HCT116 (cell line): Measurements from ENCODE around the gene GSTM4. TPM values are rescaled to one million over a fixed set of nuclear protein-coding genes. Genes with fewer than 3 reads are reported as not detected.

Experiments used
- ATAC-seq: fragments of 200-7000 bp; cut with Tn5 transposase; 2 replicates; pipeline ENCODE4 v1.9.1; 2020; ENCODE audit warnings: mild to moderate bottlenecking, moderate library complexity
- BruUV-seq: library from RNA; stranded (reverse); fragments of 400-500 nt; replicated peaks from 2 replicates; lab custom pipeline; 2021; lab: Mats Ljungman, UMichigan
- CTCF ChIA-PET: fragments of 300-600 bp; sonication (Branson Sonifier 250); formaldehyde crosslinking; loops from one replicate; lab custom pipeline; 2021; ENCODE audit warnings: antibody characterized with exemption; lab: Charles Lee
- POLR2A ChIA-PET: fragments of 300-600, 350-600 bp; sonication (Branson Sonifier 250); formaldehyde crosslinking; loops from one replicate; lab custom pipeline; 2021; ENCODE audit warnings: antibody characterized with exemption; lab: Charles Lee
- RAD21 ChIA-PET, 2 experiments: fragments of 300-600 bp; sonication (Branson Sonifier 250); formaldehyde crosslinking; loops; one replicate each; lab custom pipeline; 2023; ENCODE audit warnings: low total read pairs in 2 of 2; ENCODE audit not compliant: uncharacterized antibody in 2 of 2, unreplicated experiment in 2 of 2, low non-redundant PET in 1 of 2; lab: Charles Lee
- DNase-seq: peaks from one replicate; pipeline ENCODE4 v3.0.0-alpha.2; 2010; ENCODE audit warnings: low read depth, low spot score
- H2AFZ ChIP-seq: fragments of 200-600 bp; shearing (Covaris generic), sonication (generic); 2 replicates; pipeline ENCODE4 v1.6.1; 2017; ENCODE audit warnings: low read depth, mixed run types, mixed read lengths, antibody characterized with exemption, low read length; ENCODE audit not compliant: poor library complexity, severe bottlenecking
- H3K27ac ChIP-seq: 2 replicates; pipeline ENCODE4 v1.5.1; 2012; ENCODE audit warnings: low read depth, low read length
- H3K27me3 ChIP-seq: fragments of 200-600 bp; sonication (generic); 2 replicates; pipeline ENCODE4 v1.6.1; 2016; ENCODE audit warnings: mixed run types, low read length, mixed read lengths; ENCODE audit not compliant: insufficient read depth
- H3K36me3 ChIP-seq, 2 experiments: fragments of 200-500 bp in 1 of 2; fragments of 200-600 bp in 1 of 2; sonication (Bioruptor generic) in 1 of 2; sonication (generic) in 1 of 2; 2 replicates each; pipeline versions ENCODE4 v1.5.1 to v1.6.1; 2014 to 2016; ENCODE audit warnings: low read length in 2 of 2, inconsistent platforms in 1 of 2, mixed read lengths in 1 of 2, mixed run types in 1 of 2; ENCODE audit not compliant: insufficient read depth in 2 of 2, control insufficient read depth in 1 of 2
- H3K4me1 ChIP-seq, 2 experiments: fragments of 200-600 bp in 1 of 2; sonication (generic) in 1 of 2; 2 replicates each; pipeline versions ENCODE4 v1.5.1 to v1.6.1; 2012 to 2017; ENCODE audit warnings: low read length in 2 of 2, inconsistent platforms in 1 of 2, mild to moderate bottlenecking in 1 of 2, mixed read lengths in 1 of 2, mixed run types in 1 of 2, moderate library complexity in 1 of 2; ENCODE audit not compliant: insufficient read depth in 2 of 2, control insufficient read depth in 1 of 2
- H3K4me2 ChIP-seq: fragments of 200-600 bp; sonication (generic); 2 replicates; pipeline ENCODE4 v1.6.1; 2017; ENCODE audit warnings: mixed run types, low read length, mixed read lengths
- H3K4me3 ChIP-seq, 2 experiments: fragments of 200-600 bp in 1 of 2; sonication (generic) in 1 of 2; replicated peaks in 1 of 2; 2 replicates each; pipeline ENCODE4 v1.5.1; 2011 to 2016; ENCODE audit warnings: low read length in 2 of 2, control low read depth in 1 of 2, low read depth in 1 of 2, mild to moderate bottlenecking in 1 of 2, mixed read lengths in 1 of 2, mixed run types in 1 of 2
- H3K79me2 ChIP-seq: fragments of 200-600 bp; sonication (generic); 2 replicates; pipeline ENCODE4 v1.6.1; 2017; ENCODE audit warnings: mild to moderate bottlenecking, mixed run types, low read length, moderate library complexity, mixed read lengths; ENCODE audit not compliant: insufficient read depth
- H3K9ac ChIP-seq: fragments of 200-600 bp; sonication (generic); 2 replicates; pipeline ENCODE4 v1.6.1; 2016; ENCODE audit warnings: low read length, mixed read lengths
- H3K9me2 ChIP-seq: fragments of 200-600 bp; sonication (generic), shearing (Covaris generic); 2 replicates; pipeline ENCODE4 v1.6.1; 2017; ENCODE audit warnings: mixed run types, mild to moderate bottlenecking, moderate library complexity; ENCODE audit not compliant: insufficient read depth
- H3K9me3 ChIP-seq, 2 experiments: fragments of 200-500 bp in 1 of 2; fragments of 200-600 bp in 1 of 2; sonication (Bioruptor generic) in 1 of 2; sonication (generic) in 1 of 2; 2 replicates each; pipeline ENCODE4 v1.6.1; 2014 to 2017; ENCODE audit warnings: low read length in 2 of 2, mixed read lengths in 2 of 2, inconsistent platforms in 1 of 2, low read depth in 1 of 2, mild to moderate bottlenecking in 1 of 2, mixed run types in 1 of 2, moderate library complexity in 1 of 2; ENCODE audit not compliant: control insufficient read depth in 1 of 2, insufficient read depth in 1 of 2
- H4K20me1 ChIP-seq: fragments of 200-600 bp; sonication (generic), shearing (Covaris generic); 2 replicates; pipeline ENCODE4 v1.6.1; 2017; ENCODE audit warnings: mixed run types, mild to moderate bottlenecking, moderate library complexity; ENCODE audit not compliant: insufficient read depth
- CTCF ChIP-seq, 3 experiments: fragments of 200-600 bp in 1 of 3; sonication (generic) in 1 of 3; IDR thresholded peaks in 2 of 3; conservative IDR thresholded peaks in 1 of 3; 2 replicates each; pipeline ENCODE4 v1.5.1; 2012 to 2017; ENCODE audit warnings: low read depth in 2 of 3, low read length in 2 of 3, antibody characterized with exemption in 1 of 3, borderline replicate concordance in 1 of 3, control low read depth in 1 of 3, mild to moderate bottlenecking in 1 of 3, mixed read lengths in 1 of 3, mixed run types in 1 of 3, moderate library complexity in 1 of 3; ENCODE audit not compliant: insufficient read depth in 1 of 3
- ELF1 ChIP-seq: IDR thresholded peaks from 2 replicates; pipeline ENCODE4 v1.6.1; 2012; ENCODE audit warnings: low read depth, borderline replicate concordance
- EZH2phosphoT487 ChIP-seq: fragments of 200-600 bp; IDR thresholded peaks from 2 replicates; pipeline ENCODE4 v1.6.1; 2018; ENCODE audit warnings: antibody characterized with exemption, borderline replicate concordance
- intact Hi-C: fragments of 100-400 bp; cut with micrococcal nuclease; formaldehyde crosslinking; loops from 2 replicates; pipeline ENCODE4 v1.10.0; 2022
- total RNA-seq: library from RNA; stranded (reverse); gene quantifications from one replicate; pipeline ENCODE4 v1.2.1, GENCODE V29; 2021; ENCODE audit not compliant: unreplicated experiment

GSTM4 gene
- total RNA-seq, 1 experiment from 2014 or later, result 15.9 TPM

GRCh38 chr1:109630081-109630897 is 25.6 kb upstream of the GSTM4 start:
- H3K9me2 ChIP-seq, result no peaks in the 10 kb centered on the region
- H3K9ac ChIP-seq, result no peak overlapping the region
- intact Hi-C loops, result loop anchor here (1.0 kb wide), 1 partner anchor 84 kb away; no protein-coding TSS in a partner anchor
- no TSS peak for BruUV-seq
- H2AFZ ChIP-seq, result no peak overlapping the region
- no peak overlapping the region for H3K27ac ChIP-seq
- no peak overlapping the region for H3K4me2 ChIP-seq
- POLR2A ChIA-PET, result interaction anchor here (0.8 kb wide), 2 partner anchors 82 to 84 kb away, joined by 3 to 5 read pairs; no protein-coding TSS in a partner anchor
- TF ChIP-seq ELF1 (no peak), CTCF (IDR thresholded peaks at IDR 0.05 in 2 of 3, conservative IDR thresholded peaks at IDR 0.05 in 1 of 3; ENCODE audit: borderline replicate concordance in 1 of 3, insufficient read depth in 1 of 3, low read depth in 2 of 3, low read length in 2 of 3) (peak in 1 of 3 experiments; percentile 9; a peak in 1 of 6 replicates), EZH2phosphoT487 (no peak)
- H3K9me3 ChIP-seq, result no peaks in the 10 kb centered on the region
- peaks cover 0 to 9% of the 10 kb centered on the region in 2 experiments; a peak in 1 of 4 replicates for H3K4me1 ChIP-seq
- CTCF ChIA-PET, result interaction anchor here (0.6 to 4.1 kb wide), 12 partner anchors 10 to 614 kb away, joined by 3 to 35 read pairs (median 7); partner anchors contain the start of genes AHCYL1, AMPD2, GNAI3 and GNAT2
- H3K4me3 ChIP-seq, result no peak overlapping the region
- no peaks in the 10 kb centered on the region for H3K27me3 ChIP-seq
- H3K79me2 ChIP-seq, result no peaks in the 10 kb centered on the region; the same call in 1 of the 2 replicates
- RAD21 ChIA-PET, result interaction anchor here (0.6 to 1.3 kb wide), 4 partner anchors 10 to 89 kb away, joined by 3 to 8 read pairs (median 6); no protein-coding TSS in a partner anchor
- peaks cover 6 to 20% of the 10 kb centered on the region in 2 experiments; a peak in 3 of 4 replicates for H3K36me3 ChIP-seq
- no peak for DNase-seq
- H4K20me1 ChIP-seq, result no peaks in the 10 kb centered on the region
- peak; percentile 28 for ATAC-seq
